Measurements from ENCODE around the gene PDCD4. TPM values are rescaled to one million over a fixed set of nuclear protein-coding genes. Genes with fewer than 3 reads are reported as not detected.

The PDCD4 gene
- total RNA-seq, 1 experiment from 2014 or later = 32.7 TPM

- TF ChIP-seq AR (CRISPR knock-in tag; IDR thresholded peaks at IDR 0.05) (no peak), E2F5 (CRISPR knock-in tag; IDR thresholded peaks at IDR 0.05) (no peak), NR2C2 (CRISPR knock-in tag; IDR thresholded peaks at IDR 0.05) (no peak), ATF2 (CRISPR knock-in tag; IDR thresholded peaks at IDR 0.05; ENCODE audit: borderline replicate concordance, low read depth) (no peak), KAT7 (CRISPR knock-in tag; IDR thresholded peaks at IDR 0.05; ENCODE audit: borderline replicate concordance) (no peak), MYBL2 (CRISPR knock-in tag; IDR thresholded peaks at IDR 0.05) (no peak)
Measured at GRCh38 chr10:110845756-110846620, 25.7 kb upstream of the PDCD4 start (continued).

- Mint-ChIP-seq H3K27me3 (ENCODE audit: low read depth) (no peaks in the 10 kb centered on the region), H3K27ac (no peak overlapping the region), H3K4me3 (no peak overlapping the region), H3K36me3 (no peaks in the 10 kb centered on the region), H3K9me3 (peaks cover 3% of the 10 kb centered on the region), H3K4me1 (peaks cover 7% of the 10 kb centered on the region)
- CTCF ChIA-PET = no interaction called here
- POLR2A ChIA-PET = no interaction called here
- TF ChIP-seq TEAD1 (CRISPR knock-in tag; IDR thresholded peaks at IDR 0.05) (no peak), MYBL2 (CRISPR knock-in tag; IDR thresholded peaks at IDR 0.05) (no peak), USF1 (CRISPR knock-in tag; IDR thresholded peaks at IDR 0.05) (no peak), ZMAT4 (CRISPR knock-in tag; IDR thresholded peaks at IDR 0.05) (no peak), KAT7 (CRISPR knock-in tag; IDR thresholded peaks at IDR 0.05; ENCODE audit: borderline replicate concordance) (no peak), ZNF671 (CRISPR knock-in tag; IDR thresholded peaks at IDR 0.05) (no peak)
- ATAC-seq (no peak), DNase-seq (ENCODE audit: low spot score) (no peak)
Measured at GRCh38 chr10:110847374-110847773, 24.4 kb upstream of the PDCD4 start.

GRCh38 chr10:110848106-110848505 is 23.6 kb upstream of the PDCD4 start:
- DNase-seq (ENCODE audit: low spot score) = no peak
- Mint-ChIP-seq H3K4me1 (0 out of 2 replicates have a peak, but pooled peaks cover 3% of the 10 kb centered on the region), H3K27ac (no peak overlapping the region), H3K9me3 (peaks cover 3% of the 10 kb centered on the region), H3K27me3 (ENCODE audit: low read depth) (no peaks in the 10 kb centered on the region), H3K36me3 (no peaks in the 10 kb centered on the region), H3K4me3 (no peak overlapping the region)
- no peak for ATAC-seq
- POLR2A ChIA-PET = no interaction called here
- CTCF ChIA-PET = no interaction called here
- no peak for TF ChIP-seq ATF6 (CRISPR knock-in tag; IDR thresholded peaks at IDR 0.05)
- TF ChIP-seq ZNF532 (CRISPR knock-in tag; IDR thresholded peaks at IDR 0.05; ENCODE audit: borderline replicate concordance) = no peak
- TF ChIP-seq ZNF138 (CRISPR knock-in tag; conservative IDR thresholded peaks at IDR 0.05) = no peak
- no peak for TF ChIP-seq E2F1 (CRISPR knock-in tag; IDR thresholded peaks at IDR 0.05)
- no peak for TF ChIP-seq GTF2I (CRISPR knock-in tag; conservative IDR thresholded peaks at IDR 0.05)
- no peak for TF ChIP-seq ETV6 (CRISPR knock-in tag; IDR thresholded peaks at IDR 0.05)
- TF ChIP-seq GABPB1 (CRISPR knock-in tag; IDR thresholded peaks at IDR 0.05) = no peak
- TF ChIP-seq CREB1 (CRISPR knock-in tag; IDR thresholded peaks at IDR 0.05) = no peak

Measured in WTC11 (cell line).